Activated T-helper 2 cell treated with anti-CD3 and anti-CD28 coated beads, Interferon-gamma antibody, Interleukin-2, Interleukin-4, amounts not matched to agents 10 μg/mL and 5 μg/mL and 100 μg/mL, durations not matched to agents 14 hours and 24 hours and 36 hours (primary cell): ENCODE measurements around the gene PEAK1. TPM values are rescaled to one million over a fixed set of nuclear protein-coding genes. Genes with fewer than 3 reads are reported as not detected.
"Not testable (repeated sequence)": the region's sequence is repeated elsewhere in the genome, so short reads cannot be mapped to it uniquely, and the experiment has no call there.

Experiments used
- DNase-seq: peaks from one replicate; pipeline ENCODE4 v3.0.0; 2021; ENCODE audit warnings: low spot score
- H3K27ac Mint-ChIP-seq: one replicate; pipeline ENCODE4 v1.8.0; 2021; ENCODE audit warnings: mixed read lengths
- H3K27me3 Mint-ChIP-seq: one replicate; pipeline ENCODE4 v1.8.0; 2021; ENCODE audit warnings: low read depth, mixed read lengths
- H3K36me3 Mint-ChIP-seq: one replicate; pipeline ENCODE4 v1.8.0; 2021; ENCODE audit warnings: low read depth, mixed read lengths
- H3K4me1 Mint-ChIP-seq: one replicate; pipeline ENCODE4 v1.8.0; 2021; ENCODE audit warnings: low read depth, mixed read lengths
- H3K4me3 Mint-ChIP-seq: one replicate; pipeline ENCODE4 v1.8.0; 2021; ENCODE audit warnings: low read depth, mild to moderate bottlenecking, moderate library complexity, mixed read lengths
- H3K9me3 Mint-ChIP-seq: one replicate; pipeline ENCODE4 v1.8.0; 2021; ENCODE audit warnings: mixed read lengths
- intact Hi-C: fragments of 100-400 bp; cut with micrococcal nuclease; formaldehyde crosslinking; loops from one replicate; pipeline ENCODE4 v1.15.1; 2023
- total RNA-seq: library from RNA; stranded (reverse); gene quantifications from 2 replicates; pipeline ENCODE4 v1.2.3, GENCODE V29; 2022

The PEAK1 gene
- total RNA-seq, 1 donor from 2014 or later = 26.0 TPM

DNA sequence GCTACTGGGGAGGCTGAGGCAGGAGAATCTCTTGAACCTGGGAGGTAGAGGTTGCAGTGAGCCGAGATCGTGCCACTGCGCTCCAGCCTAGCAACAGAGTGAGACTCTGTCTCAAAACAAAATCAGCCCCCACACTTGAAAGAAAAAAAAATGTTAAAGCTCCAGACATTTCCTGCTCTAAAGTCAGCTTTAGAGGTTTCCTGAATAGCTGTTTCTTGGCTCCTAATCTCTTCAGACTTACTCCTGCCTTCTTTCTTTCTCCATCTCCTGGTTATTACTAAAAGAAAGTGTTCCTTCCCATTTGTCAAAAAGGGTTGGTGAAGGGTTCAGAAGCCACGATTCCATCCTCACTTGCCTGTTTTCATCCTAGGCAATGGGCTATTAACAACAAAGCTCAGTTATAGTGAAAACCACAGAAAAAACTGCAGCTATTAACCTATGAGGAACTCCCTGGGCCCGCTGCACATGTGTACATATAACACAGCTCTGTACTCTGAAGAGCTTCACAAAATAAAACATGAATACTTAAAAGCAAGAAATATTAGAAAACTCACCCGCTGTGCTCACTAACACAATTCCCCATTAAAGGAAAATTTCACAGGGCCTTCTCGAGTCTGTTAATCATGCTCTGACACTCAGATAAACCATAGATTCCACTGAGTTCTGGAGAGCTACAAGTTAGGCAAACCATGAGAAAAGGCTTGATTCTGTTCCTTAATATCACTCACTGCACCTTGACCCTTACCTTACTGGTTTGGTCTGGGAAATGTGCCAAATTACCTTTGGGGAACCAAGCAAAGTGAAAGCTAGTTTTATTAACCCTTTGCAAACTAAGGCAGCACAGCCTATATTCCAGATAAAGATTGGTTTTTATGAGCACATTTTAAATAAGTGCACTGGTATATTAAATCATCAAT, 259.1 kb downstream of the PEAK1 start:
- H3K4me3 Mint-ChIP-seq = no peak overlapping the region
- peaks cover 36% of the 10 kb centered on the region for H3K4me1 Mint-ChIP-seq
- H3K27ac Mint-ChIP-seq = no peak overlapping the region
- H3K36me3 Mint-ChIP-seq = no peaks in the 10 kb centered on the region
- no peaks in the 10 kb centered on the region for H3K9me3 Mint-ChIP-seq
- DNase-seq = no peak
- intact Hi-C loops = no loop called here
- no peaks in the 10 kb centered on the region for H3K27me3 Mint-ChIP-seq

DNA sequence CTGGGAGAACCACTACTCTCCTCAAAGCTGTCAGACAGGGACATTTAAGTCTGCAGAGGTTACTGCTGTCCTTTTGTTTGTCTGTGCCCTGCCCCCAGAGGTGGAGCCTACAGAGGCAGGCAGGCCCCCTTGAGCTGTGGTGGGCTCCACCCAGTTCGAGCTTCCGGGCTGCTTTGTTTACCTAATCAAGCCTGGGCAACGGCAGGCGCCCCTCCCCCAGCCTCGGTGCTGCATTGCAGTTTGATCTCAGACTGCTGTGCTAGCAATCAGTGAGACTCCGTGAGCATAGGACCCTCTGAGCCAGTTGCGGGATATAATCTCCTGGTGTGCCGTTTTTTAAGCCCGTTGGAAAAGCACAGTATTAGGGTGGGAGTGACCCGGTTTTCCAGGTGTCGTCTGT, 263.9 kb downstream of the PEAK1 start:
- H3K4me1 Mint-ChIP-seq = peaks cover 15% of the 10 kb centered on the region
- H3K27me3 Mint-ChIP-seq, intact Hi-C loops, H3K9me3 Mint-ChIP-seq, H3K27ac Mint-ChIP-seq, H3K36me3 Mint-ChIP-seq, H3K4me3 Mint-ChIP-seq, DNase-seq: not testable (repeated sequence)

DNA sequence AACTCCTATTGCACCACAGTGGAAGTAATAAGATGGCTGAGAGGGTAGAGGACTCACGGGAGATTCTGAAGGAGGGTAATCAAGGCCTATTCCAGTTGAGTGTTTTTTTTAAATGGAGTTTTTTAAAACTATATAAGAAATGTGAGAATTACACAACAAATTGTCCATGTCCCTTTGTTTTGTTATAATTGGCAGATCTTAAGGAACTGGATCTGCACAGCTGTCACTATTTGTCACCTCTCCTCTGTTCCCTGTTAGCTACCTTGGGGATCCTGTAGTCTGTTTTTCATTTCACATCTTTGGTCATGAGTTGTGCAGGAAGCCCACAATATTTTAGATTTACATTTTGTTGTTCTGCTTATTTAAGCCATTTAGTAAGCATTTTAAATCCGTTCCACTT, 271.7 kb downstream of the PEAK1 start:
- no peak overlapping the region for H3K4me3 Mint-ChIP-seq
- no peak for DNase-seq
- no peaks in the 10 kb centered on the region for H3K9me3 Mint-ChIP-seq
- peaks cover 4% of the 10 kb centered on the region for H3K4me1 Mint-ChIP-seq
- intact Hi-C loops = no loop called here
- peaks cover 9% of the 10 kb centered on the region for H3K36me3 Mint-ChIP-seq
- H3K27me3 Mint-ChIP-seq = no peaks in the 10 kb centered on the region
- no peak overlapping the region for H3K27ac Mint-ChIP-seq

DNA sequence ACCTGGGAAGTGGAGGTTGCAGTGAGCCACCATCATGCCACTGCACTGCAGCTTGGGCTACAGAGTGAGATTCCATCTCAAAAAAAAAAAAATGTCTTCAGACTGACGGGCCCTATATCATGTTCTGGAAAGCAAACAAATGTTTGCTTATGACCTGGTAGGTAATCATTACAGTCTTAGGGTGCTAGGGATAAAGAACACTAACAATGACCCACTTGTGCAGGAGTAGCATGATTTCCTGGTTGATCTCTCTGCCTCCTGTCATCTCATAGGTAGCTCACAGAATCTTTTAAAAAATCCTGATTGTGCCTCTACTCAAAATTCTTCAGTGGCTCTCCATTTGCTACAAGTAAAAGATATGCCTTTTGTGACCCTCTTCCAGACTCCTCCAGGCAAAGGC, 274.5 kb downstream of the PEAK1 start:
- Mint-ChIP-seq H3K27ac (no peak overlapping the region), H3K36me3 (peaks cover 16% of the 10 kb centered on the region), H3K4me1 (peaks cover 4% of the 10 kb centered on the region), H3K27me3 (no peaks in the 10 kb centered on the region), H3K9me3 (peaks cover 11% of the 10 kb centered on the region), H3K4me3 (no peak overlapping the region)
- intact Hi-C loops = no loop called here
- no peak for DNase-seq

DNA sequence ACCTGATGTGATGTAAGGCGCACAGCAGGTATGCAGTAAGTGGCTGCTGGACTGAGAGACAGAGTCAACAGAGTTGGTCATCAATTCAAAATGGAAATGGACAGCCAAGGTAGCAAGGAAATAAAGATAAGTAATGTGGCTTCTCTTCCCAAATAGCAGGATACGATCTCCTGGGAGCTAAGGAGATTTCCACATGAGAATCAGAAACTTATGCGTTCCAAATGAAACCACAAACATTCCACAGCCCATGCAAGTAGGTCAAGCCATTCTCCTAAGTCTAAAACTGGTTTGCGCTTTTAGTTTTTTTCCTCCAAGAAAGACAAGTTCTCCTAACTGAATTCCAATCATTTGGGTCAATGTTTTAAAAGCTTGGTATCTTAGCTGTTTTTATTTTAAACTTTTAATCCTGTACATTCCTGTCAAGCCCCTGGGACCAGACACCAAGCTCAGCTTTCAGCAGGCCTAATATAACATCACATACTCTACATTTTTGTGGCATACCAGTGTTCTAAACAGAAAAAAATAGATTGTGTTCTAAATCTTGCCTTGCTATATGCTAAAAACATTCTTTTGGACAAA, 275.3 kb downstream of the PEAK1 start:
- Mint-ChIP-seq H3K9me3 (peaks cover 16% of the 10 kb centered on the region), H3K27me3 (no peaks in the 10 kb centered on the region), H3K27ac (no peak overlapping the region), H3K4me3 (no peak overlapping the region), H3K36me3 (peaks cover 16% of the 10 kb centered on the region), H3K4me1 (peaks cover 4% of the 10 kb centered on the region)
- intact Hi-C loops = no loop called here
- DNase-seq = no peak

DNA sequence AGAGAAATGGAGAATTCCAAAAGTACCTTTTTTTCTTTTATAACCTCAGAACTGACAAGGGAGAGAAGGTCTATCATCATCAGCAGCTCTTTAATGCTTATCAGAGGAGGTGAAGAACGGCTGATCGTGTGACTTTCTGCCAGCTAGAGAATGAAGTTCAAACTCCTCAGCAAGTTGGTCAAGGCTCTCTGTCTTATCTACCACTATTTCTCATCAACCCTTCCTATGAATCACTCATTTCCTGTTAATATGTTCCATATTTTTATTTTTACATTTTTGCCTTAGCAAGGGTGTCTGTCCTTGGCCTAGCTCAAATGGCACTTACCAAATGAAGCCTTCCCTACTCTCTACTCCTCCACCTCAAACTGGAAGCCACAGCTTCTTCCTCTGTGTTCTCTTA, 275.9 kb downstream of the PEAK1 start:
- Mint-ChIP-seq H3K27me3 (no peaks in the 10 kb centered on the region), H3K4me1 (peaks cover 4% of the 10 kb centered on the region), H3K9me3 (peaks cover 16% of the 10 kb centered on the region), H3K36me3 (peaks cover 16% of the 10 kb centered on the region), H3K4me3 (no peak overlapping the region), H3K27ac (no peak overlapping the region)
- DNase-seq = no peak
- intact Hi-C loops = no loop called here

DNA sequence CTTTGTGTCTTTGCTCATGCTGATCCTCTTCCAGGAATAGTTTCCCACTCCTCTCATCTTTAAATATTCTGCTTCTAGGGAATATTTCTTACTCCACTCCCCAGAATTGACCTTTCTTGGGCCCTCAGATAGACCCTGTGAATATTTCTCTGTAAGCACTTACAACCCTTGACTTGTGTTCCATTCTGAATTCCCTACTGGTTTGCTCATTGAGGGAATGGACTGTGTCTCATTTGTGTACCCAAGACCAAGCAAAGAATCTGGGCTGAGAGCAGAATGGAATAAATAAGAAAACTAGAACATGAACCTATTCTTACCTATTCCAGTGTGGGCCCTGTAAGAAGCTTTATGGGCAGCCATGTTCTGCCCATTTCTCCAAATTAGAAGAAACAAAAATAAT, 276.3 kb downstream of the PEAK1 start:
- H3K36me3 Mint-ChIP-seq = peaks cover 16% of the 10 kb centered on the region
- H3K4me1 Mint-ChIP-seq = peaks cover 4% of the 10 kb centered on the region

DNA sequence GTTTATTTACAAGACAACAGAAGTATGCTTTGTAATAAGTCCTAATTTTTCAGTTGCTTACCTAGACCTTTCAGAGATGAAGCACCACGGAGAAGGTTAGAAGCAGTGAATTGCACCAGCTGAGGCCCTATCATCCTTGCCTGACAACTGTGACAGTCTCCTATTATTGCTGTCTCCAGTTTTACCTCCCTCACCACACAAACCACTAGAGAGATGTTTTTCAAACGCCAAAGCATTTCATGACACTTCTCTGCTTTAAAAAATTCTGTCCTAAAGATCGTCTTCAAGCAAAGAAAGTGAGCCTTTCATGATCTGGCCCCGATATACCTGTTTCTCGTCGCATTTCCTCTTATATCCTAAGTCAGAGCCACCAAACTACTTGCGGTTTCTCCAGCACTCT, 276.7 kb downstream of the PEAK1 start:
- H3K9me3 Mint-ChIP-seq = peaks cover 16% of the 10 kb centered on the region
- no peak overlapping the region for H3K27ac Mint-ChIP-seq
- no peak overlapping the region for H3K4me3 Mint-ChIP-seq
- intact Hi-C loops = no loop called here
- DNase-seq = no peak
- no peaks in the 10 kb centered on the region for H3K27me3 Mint-ChIP-seq
- peaks cover 4% of the 10 kb centered on the region for H3K4me1 Mint-ChIP-seq
- peaks cover 16% of the 10 kb centered on the region for H3K36me3 Mint-ChIP-seq

More for the DNA sequence above, 276.3 kb downstream of the PEAK1 start:
- Mint-ChIP-seq H3K9me3 (peaks cover 16% of the 10 kb centered on the region), H3K27me3 (no peaks in the 10 kb centered on the region), H3K4me3 (no peak overlapping the region), H3K27ac (no peak overlapping the region)
- no peak for DNase-seq
- intact Hi-C loops = no loop called here

DNA sequence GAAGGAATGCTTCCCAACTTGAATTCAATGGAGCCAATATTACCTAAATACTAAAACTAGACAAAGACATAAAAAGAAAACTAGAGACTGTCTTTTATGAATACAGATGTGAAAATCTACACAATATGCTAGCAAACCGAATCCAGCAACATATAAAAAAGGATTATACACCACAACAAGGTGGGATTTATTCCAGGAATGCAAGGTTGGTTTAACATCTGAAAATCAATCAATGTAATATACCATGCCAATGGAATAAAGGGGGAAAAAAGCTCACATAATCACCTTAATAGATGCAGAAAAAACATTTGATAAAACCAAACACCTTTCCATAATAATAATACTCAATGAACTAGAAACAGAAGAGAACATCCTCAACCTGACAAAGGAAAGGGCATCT, 279.7 kb downstream of the PEAK1 start:
- H3K4me3 Mint-ChIP-seq = no peak overlapping the region
- no peak for DNase-seq
- H3K9me3 Mint-ChIP-seq = peaks cover 21% of the 10 kb centered on the region

DNA sequence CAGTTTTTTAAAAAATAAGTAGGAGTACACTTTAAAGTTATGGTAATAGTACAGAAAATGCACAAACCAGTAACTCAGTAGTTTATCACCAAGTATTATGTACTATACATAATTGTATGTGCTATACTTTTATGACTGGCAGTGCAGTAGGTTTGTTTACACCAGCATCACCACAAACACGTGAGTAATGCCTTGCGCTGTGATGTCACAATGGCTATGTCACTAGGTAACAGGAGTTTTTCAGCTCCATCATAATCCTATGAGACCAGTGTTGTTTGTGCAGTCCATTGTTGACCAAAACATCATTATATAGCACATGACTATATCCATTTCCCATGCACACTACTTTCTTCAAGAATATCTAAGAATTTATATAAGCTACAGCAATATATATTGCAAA, 280.6 kb downstream of the PEAK1 start:
- Mint-ChIP-seq H3K4me3 (no peak overlapping the region), H3K9me3 (peaks cover 21% of the 10 kb centered on the region), H3K36me3 (peaks cover 31% of the 10 kb centered on the region), H3K27me3 (no peaks in the 10 kb centered on the region), H3K27ac (no peak overlapping the region), H3K4me1 (peaks cover 4% of the 10 kb centered on the region)
- intact Hi-C loops = no loop called here
- DNase-seq = no peak

More for the DNA sequence above, 279.7 kb downstream of the PEAK1 start:
- H3K36me3 Mint-ChIP-seq = peaks cover 31% of the 10 kb centered on the region
- no peak overlapping the region for H3K27ac Mint-ChIP-seq
- intact Hi-C loops = no loop called here
- H3K4me1 Mint-ChIP-seq = peaks cover 4% of the 10 kb centered on the region
- no peaks in the 10 kb centered on the region for H3K27me3 Mint-ChIP-seq

DNA sequence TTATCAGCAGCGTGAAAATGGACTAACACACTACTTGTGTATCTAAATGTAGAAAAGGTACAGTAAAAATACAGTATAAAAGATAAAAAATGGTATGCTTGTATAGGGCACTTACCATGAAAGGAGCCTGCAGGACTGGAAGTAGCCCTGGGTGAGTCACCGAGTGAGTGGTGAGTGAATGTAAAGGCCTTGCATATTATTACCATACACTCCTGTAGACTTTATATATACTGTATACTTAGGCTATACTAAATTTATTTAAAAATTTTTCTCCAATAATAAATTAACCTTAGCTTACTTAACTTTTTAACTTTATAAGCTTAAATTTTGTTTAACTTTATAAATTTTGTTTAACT, 281.8 kb downstream of the PEAK1 start:
- Mint-ChIP-seq H3K4me3 (no peak overlapping the region), H3K4me1 (no peaks in the 10 kb centered on the region), H3K27me3 (no peaks in the 10 kb centered on the region), H3K36me3 (peaks cover 22% of the 10 kb centered on the region), H3K27ac (no peak overlapping the region), H3K9me3 (peaks cover 21% of the 10 kb centered on the region)
- intact Hi-C loops = no loop called here
- no peak for DNase-seq

DNA sequence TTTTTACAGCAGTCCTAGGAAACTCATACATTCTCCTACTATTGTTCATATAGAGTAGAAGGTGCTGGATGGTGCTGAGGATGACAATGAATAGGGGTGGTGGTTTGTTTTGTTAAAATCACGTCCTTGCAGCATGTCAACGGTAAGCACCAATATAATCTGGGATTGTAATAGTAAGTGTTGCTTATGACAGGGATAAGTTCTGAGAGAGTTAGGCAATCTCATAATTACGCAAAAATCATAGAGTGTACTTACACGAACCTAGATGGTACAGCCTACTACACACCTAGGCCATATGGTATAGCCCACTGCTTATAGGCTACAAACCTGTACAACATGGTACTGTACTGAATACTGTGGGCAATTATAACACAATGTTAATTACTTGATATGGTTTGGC, 284.7 kb downstream of the PEAK1 start:
- DNase-seq = no peak
- no peak overlapping the region for H3K27ac Mint-ChIP-seq
- H3K27me3 Mint-ChIP-seq = no peaks in the 10 kb centered on the region
- H3K9me3 Mint-ChIP-seq = peaks cover 8% of the 10 kb centered on the region
- intact Hi-C loops = no loop called here
- no peak overlapping the region for H3K4me3 Mint-ChIP-seq
- H3K4me1 Mint-ChIP-seq = no peaks in the 10 kb centered on the region
- peaks cover 19% of the 10 kb centered on the region for H3K36me3 Mint-ChIP-seq

DNA sequence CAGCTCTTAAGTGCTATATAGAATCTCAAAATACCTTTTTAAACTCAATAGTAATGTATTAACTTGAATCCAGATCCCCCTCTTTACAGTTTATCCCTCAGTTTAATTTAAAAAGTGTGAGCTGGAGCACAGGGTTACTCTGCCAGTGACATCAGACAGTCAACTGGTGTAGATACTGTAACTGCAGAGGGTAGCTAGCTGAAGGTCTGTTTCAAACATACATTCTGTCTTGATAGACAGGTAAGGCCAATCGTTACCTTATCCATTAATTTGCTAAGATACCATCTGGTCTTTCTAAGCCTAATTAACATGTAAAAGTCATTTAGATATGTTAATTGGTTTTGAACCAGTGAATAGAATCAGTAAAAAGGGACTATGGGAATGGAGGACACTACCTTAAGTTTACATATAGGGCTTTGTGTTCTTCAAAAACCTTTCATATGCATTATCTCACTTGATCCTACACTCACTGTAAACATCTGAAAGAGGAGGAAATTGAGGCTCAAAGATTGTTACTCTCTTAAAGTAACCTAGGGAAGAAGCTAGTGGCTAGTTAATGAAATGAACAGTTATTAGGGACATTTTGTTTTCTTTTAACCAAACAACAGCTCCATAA, 289.5 kb downstream of the PEAK1 start:
- H3K9me3 Mint-ChIP-seq = no peaks in the 10 kb centered on the region

More for the DNA sequence above, 289.5 kb downstream of the PEAK1 start:
- intact Hi-C loops = no loop called here
- no peak overlapping the region for H3K4me3 Mint-ChIP-seq
- H3K36me3 Mint-ChIP-seq = peaks cover 4% of the 10 kb centered on the region
- DNase-seq = no peak
- H3K4me1 Mint-ChIP-seq = no peaks in the 10 kb centered on the region
- H3K27ac Mint-ChIP-seq = no peak overlapping the region
- H3K27me3 Mint-ChIP-seq = no peaks in the 10 kb centered on the region
